Progenitor cell of endocrine pancreas (in vitro differentiated cells): ENCODE data around the gene MRPL38. TPM values are rescaled to one million over a fixed set of nuclear protein-coding genes. Genes with fewer than 3 reads are reported as not detected.

Experiments used
- DNase-seq: peaks from one replicate; pipeline ENCODE4 v3.0.0; 2021; ENCODE audit warnings: low spot score; ENCODE audit not compliant: unreplicated experiment
- H3K27ac Mint-ChIP-seq: 2 replicates; pipeline ENCODE4 v1.8.0; 2021; ENCODE audit warnings: mild to moderate bottlenecking, moderate library complexity, mixed read lengths
- H3K27me3 Mint-ChIP-seq: 2 replicates; pipeline ENCODE4 v1.8.0; 2021; ENCODE audit warnings: mixed read lengths
- H3K36me3 Mint-ChIP-seq: 2 replicates; pipeline ENCODE4 v1.8.0; 2022; ENCODE audit warnings: mixed read lengths; ENCODE audit not compliant: insufficient read depth
- H3K4me1 Mint-ChIP-seq: 2 replicates; pipeline ENCODE4 v1.8.0; 2021; ENCODE audit warnings: low read depth, mixed read lengths
- H3K4me3 Mint-ChIP-seq: 2 replicates; pipeline ENCODE4 v1.8.0; 2021; ENCODE audit warnings: low read depth, mild to moderate bottlenecking, moderate library complexity, mixed read lengths
- H3K9me3 Mint-ChIP-seq: 2 replicates; pipeline ENCODE4 v1.8.0; 2021; ENCODE audit warnings: low read depth, mixed read lengths
- total RNA-seq: library from RNA; stranded (reverse); gene quantifications from 2 replicates; pipeline ENCODE4 v1.2.1, GENCODE V29; 2021
- TF ChIP-seq, protein P1 (sequence below): fragments of 200-600 bp; sonication (generic); IDR thresholded peaks from one replicate; pipeline ENCODE4 v1.5.0; 2021; ENCODE audit warnings: antibody characterized with exemption, mild to moderate bottlenecking; ENCODE audit not compliant: unreplicated experiment

Gene MRPL38
- total RNA-seq, 1 donor from 2014 or later: 82.7 TPM

GRCh38 chr17:75876938-75877751, 27.5 kb downstream of the MRPL38 start:
- no peaks in the 10 kb centered on the region for H3K9me3 Mint-ChIP-seq
- peaks cover 54% of the 10 kb centered on the region for H3K27me3 Mint-ChIP-seq
- no peak for DNase-seq
- peaks cover 2% of the 10 kb centered on the region for H3K4me1 Mint-ChIP-seq
- no peak overlapping the region for H3K27ac Mint-ChIP-seq
- no peaks in the 10 kb centered on the region for H3K36me3 Mint-ChIP-seq
- TF ChIP-seq, protein P1, sequence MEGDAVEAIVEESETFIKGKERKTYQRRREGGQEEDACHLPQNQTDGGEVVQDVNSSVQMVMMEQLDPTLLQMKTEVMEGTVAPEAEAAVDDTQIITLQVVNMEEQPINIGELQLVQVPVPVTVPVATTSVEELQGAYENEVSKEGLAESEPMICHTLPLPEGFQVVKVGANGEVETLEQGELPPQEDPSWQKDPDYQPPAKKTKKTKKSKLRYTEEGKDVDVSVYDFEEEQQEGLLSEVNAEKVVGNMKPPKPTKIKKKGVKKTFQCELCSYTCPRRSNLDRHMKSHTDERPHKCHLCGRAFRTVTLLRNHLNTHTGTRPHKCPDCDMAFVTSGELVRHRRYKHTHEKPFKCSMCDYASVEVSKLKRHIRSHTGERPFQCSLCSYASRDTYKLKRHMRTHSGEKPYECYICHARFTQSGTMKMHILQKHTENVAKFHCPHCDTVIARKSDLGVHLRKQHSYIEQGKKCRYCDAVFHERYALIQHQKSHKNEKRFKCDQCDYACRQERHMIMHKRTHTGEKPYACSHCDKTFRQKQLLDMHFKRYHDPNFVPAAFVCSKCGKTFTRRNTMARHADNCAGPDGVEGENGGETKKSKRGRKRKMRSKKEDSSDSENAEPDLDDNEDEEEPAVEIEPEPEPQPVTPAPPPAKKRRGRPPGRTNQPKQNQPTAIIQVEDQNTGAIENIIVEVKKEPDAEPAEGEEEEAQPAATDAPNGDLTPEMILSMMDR: no peak
- H3K4me3 Mint-ChIP-seq: peak overlapping the region; percentile 40

GRCh38 chr17:75876190-75876937, 28.3 kb downstream of the MRPL38 start:
- TF ChIP-seq, protein P1: peak; percentile 30
- Mint-ChIP-seq H3K9me3 (no peaks in the 10 kb centered on the region), H3K4me1 (peaks cover 2% of the 10 kb centered on the region), H3K27ac (no peak overlapping the region), H3K4me3 (no peak overlapping the region), H3K36me3 (no peaks in the 10 kb centered on the region), H3K27me3 (peaks cover 46% of the 10 kb centered on the region)
- DNase-seq: no peak

DNA sequence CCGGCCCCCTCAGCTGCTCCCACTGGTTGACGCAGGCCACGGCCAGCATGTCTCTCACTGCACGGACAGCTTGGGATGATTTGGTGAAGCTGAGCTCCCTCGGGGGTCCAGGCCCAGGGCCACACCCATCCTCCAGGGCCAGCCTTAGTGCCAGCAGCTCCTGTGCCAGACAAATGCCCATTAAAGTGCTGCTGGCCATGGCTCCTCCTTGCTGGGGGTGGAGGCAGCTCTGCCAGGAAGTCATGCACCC, 28.8 kb downstream of the MRPL38 start:
- TF ChIP-seq, protein P1: no peak
- peaks cover 2% of the 10 kb centered on the region for H3K4me1 Mint-ChIP-seq
- no peaks in the 10 kb centered on the region for H3K36me3 Mint-ChIP-seq
- H3K4me3 Mint-ChIP-seq: no peak overlapping the region
- peaks cover 41% of the 10 kb centered on the region for H3K27me3 Mint-ChIP-seq
- no peak overlapping the region for H3K27ac Mint-ChIP-seq
- no peak for DNase-seq
- H3K9me3 Mint-ChIP-seq: no peaks in the 10 kb centered on the region

DNA sequence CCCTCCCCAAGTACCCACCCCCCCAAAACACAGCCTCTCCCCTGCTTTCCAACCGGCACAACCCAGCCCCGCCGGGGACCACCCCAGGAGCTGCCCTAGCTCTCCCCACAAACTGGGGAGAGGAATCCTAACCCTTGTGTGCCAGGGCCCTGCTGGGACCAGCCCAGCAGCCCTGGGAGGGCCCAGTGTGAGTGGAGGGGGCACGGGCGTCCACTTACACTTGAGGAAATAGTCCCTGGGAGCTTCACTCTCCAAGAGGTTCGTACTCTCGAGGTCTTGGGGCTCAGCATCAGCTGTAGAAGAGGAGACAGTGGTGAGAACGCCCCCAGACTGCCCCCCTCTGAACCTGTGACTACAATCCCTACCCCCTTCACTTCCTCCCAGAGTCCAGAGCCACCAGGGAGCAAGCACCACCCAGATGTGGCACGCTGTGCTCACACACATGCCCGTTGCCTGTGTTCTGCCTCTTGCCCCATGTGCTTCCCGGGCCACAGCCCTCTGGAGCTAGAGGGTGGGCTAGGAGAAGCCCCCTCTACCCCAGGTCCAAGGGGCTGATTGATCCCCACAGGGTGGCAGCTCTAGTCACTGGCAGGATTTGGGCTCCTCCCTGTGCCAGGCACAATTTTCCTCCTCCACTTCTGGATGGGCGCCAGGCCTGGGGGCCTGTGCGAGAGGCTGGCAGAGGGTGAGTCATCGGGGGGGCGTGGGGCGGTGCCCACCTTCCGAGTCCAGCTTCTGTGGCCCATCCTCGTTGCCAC, 29.3 kb downstream of the MRPL38 start:
- H3K36me3 Mint-ChIP-seq: no peaks in the 10 kb centered on the region
- no peak overlapping the region for H3K4me3 Mint-ChIP-seq
- TF ChIP-seq, protein P1: no peak
- no peaks in the 10 kb centered on the region for H3K9me3 Mint-ChIP-seq
- H3K27me3 Mint-ChIP-seq: peaks cover 36% of the 10 kb centered on the region
- H3K27ac Mint-ChIP-seq: no peak overlapping the region
- no peak for DNase-seq
- H3K4me1 Mint-ChIP-seq: peaks cover 2% of the 10 kb centered on the region

GRCh38 chr17:75874323-75875181, 30.1 kb downstream of the MRPL38 start:
- no peaks in the 10 kb centered on the region for H3K36me3 Mint-ChIP-seq
- no peak for DNase-seq

More at GRCh38 chr17:75874323-75875181, 30.1 kb downstream of the MRPL38 start:
- no peak overlapping the region for H3K27ac Mint-ChIP-seq
- H3K4me3 Mint-ChIP-seq: no peak overlapping the region
- no peaks in the 10 kb centered on the region for H3K9me3 Mint-ChIP-seq
- H3K27me3 Mint-ChIP-seq: peaks cover 30% of the 10 kb centered on the region
- TF ChIP-seq, protein P1: no peak
- peaks cover 2% of the 10 kb centered on the region for H3K4me1 Mint-ChIP-seq
